Central memory CD4-positive, alpha-beta T cell (primary cell): Measurements from ENCODE around the gene LCN2.
"Not testable (repeated sequence)": the region's sequence is repeated elsewhere in the genome, so short reads cannot be mapped to it uniquely, and the experiment has no call there.

Source experiments
- DNase-seq: peaks from one replicate; pipeline ENCODE4 v3.0.0; 2022

The LCN2 gene

GRCh38 chr9:128128836-128129590, 20.2 kb upstream of the LCN2 start:
- DNase-seq, result no peak

GRCh38 chr9:128129976-128130590, 19.2 kb upstream of the LCN2 start:
- peak; percentile 35 for DNase-seq

GRCh38 chr9:128130651-128131050, 18.6 kb upstream of the LCN2 start:
- DNase-seq, result not testable (repeated sequence)

- not testable (repeated sequence) for DNase-seq
These were observed 17.9 kb upstream of the LCN2 start for GRCh38 chr9:128131346-128131745.

- DNase-seq, result not testable (repeated sequence)
These were observed 17.1 kb upstream of the LCN2 start for GRCh38 chr9:128132139-128132538.

- not testable (repeated sequence) for DNase-seq
These were observed 13.7 kb upstream of the LCN2 start for GRCh38 chr9:128135561-128135960.

GRCh38 chr9:128136816-128137793, 12.1 kb upstream of the LCN2 start:
- no peak for DNase-seq

- DNase-seq, result no peak
These were observed 11.3 kb upstream of the LCN2 start for GRCh38 chr9:128138001-128138400.

- DNase-seq, result no peak
These were observed 9.6 kb upstream of the LCN2 start for GRCh38 chr9:128139621-128140020.

- DNase-seq, result no peak
These were observed 7.6 kb upstream of the LCN2 start for GRCh38 chr9:128141604-128142003.

- no peak for DNase-seq
These were observed 7.2 kb upstream of the LCN2 start for GRCh38 chr9:128142061-128142460.

- DNase-seq, result no peak
These were observed 6.7 kb upstream of the LCN2 start for GRCh38 chr9:128142596-128142995.

GRCh38 chr9:128143525-128144238, 5.6 kb upstream of the LCN2 start:
- no peak for DNase-seq

GRCh38 chr9:128144239-128145181, 4.7 kb upstream of the LCN2 start:
- no peak for DNase-seq

- no peak for DNase-seq
These were observed 3.7 kb upstream of the LCN2 start for GRCh38 chr9:128145536-128145935.

- no peak for DNase-seq
These were observed 3.3 kb upstream of the LCN2 start for GRCh38 chr9:128145951-128146351.

- DNase-seq, result no peak
These were observed 2.6 kb upstream of the LCN2 start for GRCh38 chr9:128146591-128147120.

GRCh38 chr9:128148509-128149000, 698 bp upstream of the LCN2 start:
- no peak for DNase-seq

- DNase-seq, result no peak
These were observed 819 bp downstream of the LCN2 start for GRCh38 chr9:128149951-128150593.

GRCh38 chr9:128150594-128151308, 1.5 kb downstream of the LCN2 start:
- no peak for DNase-seq
